ENCODE data around the gene ZIC1. TPM values are rescaled to one million over a fixed set of nuclear protein-coding genes. Genes with fewer than 3 reads are reported as not detected.

The ZIC1 gene
- not detected for total RNA-seq
- long read RNA-seq, result 0 reads

GRCh38 chr3:147409143-147410115, at the start of gene ZIC1:
Gene ZIC1 (plus strand): TSS chr3:147409365. CDS start chr3:147410113, 748 bp downstream.
- intact Hi-C loops (cut with micrococcal nuclease), result no loop called here
- ATAC-seq (no peak), DNase-seq (no peak)

- intact Hi-C loops (cut with micrococcal nuclease), result no loop called here
These were observed 49.1 kb upstream of the ZIC1 start for GRCh38 chr3:147360051-147360439.

GRCh38 chr3:147360646-147361453, 48.3 kb upstream of the ZIC1 start:
- intact Hi-C loops (cut with micrococcal nuclease), result no loop called here
- ATAC-seq (no peak), DNase-seq (no peak)

More at GRCh38 chr3:147360051-147360439, 49.1 kb upstream of the ZIC1 start:
- DNase-seq (no peak), ATAC-seq (no peak)

GRCh38 chr3:147361454-147362420, 47.4 kb upstream of the ZIC1 start:
- intact Hi-C loops (cut with micrococcal nuclease), result no loop called here
- ATAC-seq, result no peak
- DNase-seq, result peak; percentile 39

GRCh38 chr3:147364771-147365170, 44.4 kb upstream of the ZIC1 start:
- intact Hi-C loops (cut with micrococcal nuclease), result no loop called here
- ATAC-seq (no peak), DNase-seq (no peak)

- intact Hi-C loops (cut with micrococcal nuclease), result no loop called here
- ATAC-seq, result no peak
- no peak for DNase-seq
These were observed 43.7 kb upstream of the ZIC1 start for GRCh38 chr3:147365196-147366115.

- ATAC-seq, result no peak
- intact Hi-C loops (cut with micrococcal nuclease), result no loop called here
- DNase-seq, result no peak
These were observed 41.5 kb upstream of the ZIC1 start for GRCh38 chr3:147367676-147368075.

- ATAC-seq (no peak), DNase-seq (no peak)
- intact Hi-C loops (cut with micrococcal nuclease), result no loop called here
These were observed 41.0 kb upstream of the ZIC1 start for GRCh38 chr3:147368151-147368550.

- no peak for ATAC-seq
- intact Hi-C loops (cut with micrococcal nuclease), result no loop called here
- DNase-seq, result no peak
These were observed 40.5 kb upstream of the ZIC1 start for GRCh38 chr3:147368561-147369221.

GRCh38 chr3:147369231-147369630, 39.9 kb upstream of the ZIC1 start:
- no peak for DNase-seq
- intact Hi-C loops (cut with micrococcal nuclease), result no loop called here
- ATAC-seq, result no peak

GRCh38 chr3:147369661-147370123, 39.5 kb upstream of the ZIC1 start:
- no peak for DNase-seq
- no peak for ATAC-seq
- intact Hi-C loops (cut with micrococcal nuclease), result no loop called here

GRCh38 chr3:147370349-147370748, 38.8 kb upstream of the ZIC1 start:
- ATAC-seq, result no peak
- DNase-seq, result no peak
- intact Hi-C loops (cut with micrococcal nuclease), result no loop called here

GRCh38 chr3:147371140-147371539, 38.0 kb upstream of the ZIC1 start:
- DNase-seq (no peak), ATAC-seq (no peak)
- intact Hi-C loops (cut with micrococcal nuclease), result no loop called here

GRCh38 chr3:147371771-147372340, 37.3 kb upstream of the ZIC1 start:
- intact Hi-C loops (cut with micrococcal nuclease), result no loop called here
- DNase-seq (no peak), ATAC-seq (no peak)

- no peak for ATAC-seq
- DNase-seq, result no peak
- intact Hi-C loops (cut with micrococcal nuclease), result no loop called here
These were observed 36.6 kb upstream of the ZIC1 start for GRCh38 chr3:147372525-147373027.

GRCh38 chr3:147373301-147373700, 35.9 kb upstream of the ZIC1 start:
- ATAC-seq (no peak), DNase-seq (no peak)
- intact Hi-C loops (cut with micrococcal nuclease), result no loop called here

Measured in left ventricle myocardium superior (tissue), 1 donor.